IgD-negative memory B cell (primary cell): ENCODE measurements around the gene ADCY2. TPM values are rescaled to one million over a fixed set of nuclear protein-coding genes. Genes with fewer than 3 reads are reported as not detected.

Experiments used
- H3K27ac Mint-ChIP-seq, 3 donors: one replicate each; pipeline ENCODE4 v1.8.0; 2020 to 2022; ENCODE audit warnings: mild to moderate bottlenecking in 3 of 3, mixed read lengths in 3 of 3, moderate library complexity in 1 of 3
- H3K27me3 Mint-ChIP-seq: one replicate; pipeline ENCODE4 v1.8.0; 2021; ENCODE audit warnings: mixed read lengths
- H3K36me3 Mint-ChIP-seq: one replicate; pipeline ENCODE4 v1.8.0; 2020; ENCODE audit warnings: mild to moderate bottlenecking, mixed read lengths
- H3K4me1 Mint-ChIP-seq, 3 donors: one replicate each; pipeline ENCODE4 v1.8.0; 2020 to 2022; ENCODE audit warnings: mixed read lengths in 3 of 3, mild to moderate bottlenecking in 1 of 3
- H3K4me3 Mint-ChIP-seq, 4 donors: one replicate each; pipeline ENCODE4 v1.8.0; 2020 to 2022; ENCODE audit warnings: mild to moderate bottlenecking in 4 of 4, mixed read lengths in 4 of 4, moderate library complexity in 3 of 4
- H3K9me3 Mint-ChIP-seq, 3 donors: one replicate each; pipeline ENCODE4 v1.8.0; 2020 to 2021; ENCODE audit warnings: mixed read lengths in 3 of 3, mild to moderate bottlenecking in 1 of 3
- polyA plus RNA-seq: library from polyadenylated mRNA; unstranded; fragments of 300-500 nt; fragmentation: Illumina TruSeq; gene quantifications from one replicate; pipeline ENCODE4 v1.2.3, GENCODE V29; 2021

Gene ADCY2
- polyA plus RNA-seq, 1 donor from 2014 or later: not detected

- Mint-ChIP-seq H3K36me3 (peaks cover 3% of the 10 kb centered on the region), H3K27me3 (peaks cover 3% of the 10 kb centered on the region), H3K27ac (no peak overlapping the region), H3K4me3 (no peak overlapping the region), H3K4me1 (no peaks in the 10 kb centered on the region), H3K9me3 (no peaks in the 10 kb centered on the region)
Measured at GRCh38 chr5:7808998-7809397, 413.1 kb downstream of the ADCY2 start.

GRCh38 chr5:7811715-7812114 is 415.8 kb downstream of the ADCY2 start:
- H3K36me3 Mint-ChIP-seq: peaks cover 6% of the 10 kb centered on the region
- H3K27ac Mint-ChIP-seq: no peak overlapping the region
- H3K27me3 Mint-ChIP-seq: peaks cover 8% of the 10 kb centered on the region
- no peaks in the 10 kb centered on the region for H3K9me3 Mint-ChIP-seq
- no peaks in the 10 kb centered on the region for H3K4me1 Mint-ChIP-seq
- H3K4me3 Mint-ChIP-seq: no peak overlapping the region

- Mint-ChIP-seq H3K27me3 (peaks cover 7% of the 10 kb centered on the region), H3K4me3 (no peak overlapping the region), H3K9me3 (no peaks in the 10 kb centered on the region)
Measured at GRCh38 chr5:7813007-7813406, 417.1 kb downstream of the ADCY2 start.

GRCh38 chr5:7813576-7813975 is 417.6 kb downstream of the ADCY2 start:
- peaks cover 6% of the 10 kb centered on the region for H3K36me3 Mint-ChIP-seq
- no peak overlapping the region for H3K27ac Mint-ChIP-seq
- no peaks in the 10 kb centered on the region for H3K4me1 Mint-ChIP-seq
- H3K4me3 Mint-ChIP-seq: no peak overlapping the region
- no peaks in the 10 kb centered on the region for H3K9me3 Mint-ChIP-seq
- H3K27me3 Mint-ChIP-seq: peaks cover 7% of the 10 kb centered on the region

More at GRCh38 chr5:7813007-7813406, 417.1 kb downstream of the ADCY2 start:
- Mint-ChIP-seq H3K4me1 (no peaks in the 10 kb centered on the region), H3K27ac (no peak overlapping the region), H3K36me3 (peaks cover 6% of the 10 kb centered on the region)

- Mint-ChIP-seq H3K27me3 (peaks cover 6% of the 10 kb centered on the region), H3K4me3 (no peak overlapping the region), H3K4me1 (no peaks in the 10 kb centered on the region), H3K36me3 (peaks cover 6% of the 10 kb centered on the region), H3K27ac (no peak overlapping the region), H3K9me3 (no peaks in the 10 kb centered on the region)
Measured at GRCh38 chr5:7814816-7815215, 418.9 kb downstream of the ADCY2 start.

GRCh38 chr5:7815892-7816534 is 420.1 kb downstream of the ADCY2 start:
- no peak overlapping the region for H3K4me3 Mint-ChIP-seq
- peaks cover 3% of the 10 kb centered on the region for H3K36me3 Mint-ChIP-seq
- peaks cover 6% of the 10 kb centered on the region for H3K27me3 Mint-ChIP-seq
- no peaks in the 10 kb centered on the region for H3K9me3 Mint-ChIP-seq
- H3K4me1 Mint-ChIP-seq: no peaks in the 10 kb centered on the region
- no peak overlapping the region for H3K27ac Mint-ChIP-seq

- no peak overlapping the region for H3K4me3 Mint-ChIP-seq
- no peaks in the 10 kb centered on the region for H3K9me3 Mint-ChIP-seq
- no peaks in the 10 kb centered on the region for H3K4me1 Mint-ChIP-seq
- peaks cover 3% of the 10 kb centered on the region for H3K36me3 Mint-ChIP-seq
- peaks cover 6% of the 10 kb centered on the region for H3K27me3 Mint-ChIP-seq
- H3K27ac Mint-ChIP-seq: no peak overlapping the region
Measured at GRCh38 chr5:7816535-7816901, 420.6 kb downstream of the ADCY2 start.

GRCh38 chr5:7822449-7822848 is 426.5 kb downstream of the ADCY2 start:
- no peaks in the 10 kb centered on the region for H3K9me3 Mint-ChIP-seq
- H3K27me3 Mint-ChIP-seq: no peaks in the 10 kb centered on the region
- peaks cover 0 to 2% (median 0%) of the 10 kb centered on the region in 3 donors for H3K4me1 Mint-ChIP-seq
- H3K27ac Mint-ChIP-seq: no peak overlapping the region
- no peaks in the 10 kb centered on the region for H3K36me3 Mint-ChIP-seq
- H3K4me3 Mint-ChIP-seq: no peak overlapping the region

GRCh38 chr5:7823594-7823993 is 427.7 kb downstream of the ADCY2 start:
- H3K4me1 Mint-ChIP-seq: peaks cover 0 to 2% (median 0%) of the 10 kb centered on the region in 3 donors
- H3K27ac Mint-ChIP-seq: no peak overlapping the region
- peaks cover 4% of the 10 kb centered on the region for H3K27me3 Mint-ChIP-seq

GRCh38 chr5:7824995-7825394 is 429.1 kb downstream of the ADCY2 start:
- no peak overlapping the region for H3K27ac Mint-ChIP-seq
- H3K9me3 Mint-ChIP-seq: no peaks in the 10 kb centered on the region
- H3K27me3 Mint-ChIP-seq: peaks cover 9% of the 10 kb centered on the region
- no peak overlapping the region for H3K4me3 Mint-ChIP-seq
- H3K4me1 Mint-ChIP-seq: peaks cover 0 to 2% (median 0%) of the 10 kb centered on the region in 3 donors
- no peaks in the 10 kb centered on the region for H3K36me3 Mint-ChIP-seq

More at GRCh38 chr5:7823594-7823993, 427.7 kb downstream of the ADCY2 start:
- peak overlapping the region in 1 of 4 donors; percentile 7 for H3K4me3 Mint-ChIP-seq
- no peaks in the 10 kb centered on the region for H3K9me3 Mint-ChIP-seq
- H3K36me3 Mint-ChIP-seq: no peaks in the 10 kb centered on the region

GRCh38 chr5:7825630-7826029 is 429.7 kb downstream of the ADCY2 start:
- H3K36me3 Mint-ChIP-seq: no peaks in the 10 kb centered on the region
- no peak overlapping the region for H3K27ac Mint-ChIP-seq
- H3K4me3 Mint-ChIP-seq: no peak overlapping the region
- peaks cover 9% of the 10 kb centered on the region for H3K27me3 Mint-ChIP-seq
- H3K4me1 Mint-ChIP-seq: peaks cover 0 to 2% (median 0%) of the 10 kb centered on the region in 3 donors
- H3K9me3 Mint-ChIP-seq: no peaks in the 10 kb centered on the region

- Mint-ChIP-seq H3K4me1 (no peaks in the 10 kb centered on the region), H3K27ac (no peak overlapping the region), H3K27me3 (peaks cover 12% of the 10 kb centered on the region), H3K4me3 (no peak overlapping the region), H3K9me3 (no peaks in the 10 kb centered on the region), H3K36me3 (no peaks in the 10 kb centered on the region)
Measured at GRCh38 chr5:7827610-7828009, 431.7 kb downstream of the ADCY2 start.

GRCh38 chr5:7828269-7828668 is 432.3 kb downstream of the ADCY2 start:
- Mint-ChIP-seq H3K9me3 (no peaks in the 10 kb centered on the region), H3K36me3 (peaks cover under 1% of the 10 kb centered on the region), H3K4me1 (peaks cover 0 to 1% (median 0%) of the 10 kb centered on the region in 3 donors), H3K27me3 (peaks cover 12% of the 10 kb centered on the region), H3K4me3 (no peak overlapping the region), H3K27ac (no peak overlapping the region)

GRCh38 chr5:7834982-7835381 is 439.0 kb downstream of the ADCY2 start:
- peaks cover 0 to 1% (median 0%) of the 10 kb centered on the region in 3 donors for H3K9me3 Mint-ChIP-seq
- H3K4me1 Mint-ChIP-seq: peaks cover 0 to 2% (median 0%) of the 10 kb centered on the region in 3 donors
- H3K27ac Mint-ChIP-seq: no peak overlapping the region
- H3K36me3 Mint-ChIP-seq: peaks cover 2% of the 10 kb centered on the region
- H3K27me3 Mint-ChIP-seq: peaks cover 8% of the 10 kb centered on the region
- no peak overlapping the region for H3K4me3 Mint-ChIP-seq

- Mint-ChIP-seq H3K27ac (no peak overlapping the region), H3K36me3 (peaks cover 2% of the 10 kb centered on the region), H3K27me3 (peaks cover 7% of the 10 kb centered on the region), H3K4me3 (no peak overlapping the region), H3K4me1 (peaks cover 0 to 2% (median 0%) of the 10 kb centered on the region in 3 donors), H3K9me3 (peaks cover 0 to 2% (median 1%) of the 10 kb centered on the region in 3 donors)
Measured at GRCh38 chr5:7837403-7837802, 441.5 kb downstream of the ADCY2 start.

GRCh38 chr5:7842531-7842930 is 446.6 kb downstream of the ADCY2 start:
- Mint-ChIP-seq H3K36me3 (no peaks in the 10 kb centered on the region), H3K27ac (no peak overlapping the region), H3K4me1 (peaks cover 0 to 6% (median 0%) of the 10 kb centered on the region in 3 donors), H3K9me3 (peaks cover 0 to 3% (median 1%) of the 10 kb centered on the region in 3 donors), H3K4me3 (no peak overlapping the region), H3K27me3 (peaks cover 6% of the 10 kb centered on the region)
